ENCODE data around the gene DNAH7.

DNA sequence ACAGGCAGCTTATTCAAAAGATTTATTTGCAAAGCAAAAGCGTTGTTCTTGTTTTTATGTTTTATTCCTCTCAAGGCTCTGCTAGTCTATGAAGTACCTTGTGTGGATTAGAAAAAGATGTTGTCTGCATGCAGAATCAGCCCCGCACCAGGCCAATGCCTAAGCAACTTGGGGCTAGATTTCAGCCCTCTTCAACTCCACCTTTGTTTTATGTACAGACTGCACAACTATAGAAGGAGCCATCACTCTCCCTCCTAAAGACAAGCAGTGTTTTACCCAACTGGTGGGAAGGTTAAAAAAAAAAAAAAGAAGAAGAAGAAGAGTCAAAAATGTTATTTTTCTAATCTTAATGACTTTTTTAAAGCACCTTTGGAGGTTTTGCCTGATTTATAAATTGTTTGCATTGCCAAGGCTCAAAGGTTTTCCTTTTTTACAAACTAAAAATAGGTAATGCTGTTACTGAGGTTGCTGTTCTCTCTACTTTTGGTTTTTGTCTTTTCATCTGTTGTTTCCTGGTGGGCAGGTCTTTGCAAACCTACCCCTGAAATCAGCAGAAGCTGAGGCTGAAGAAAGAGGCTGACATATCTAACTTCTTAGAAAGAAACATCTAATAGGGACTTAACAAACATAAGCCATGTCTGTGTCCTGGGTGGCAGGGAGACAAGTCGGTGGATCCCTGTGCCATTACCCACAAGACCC lies 247.6 kb downstream of the DNAH7 start:
- no peak for TF ChIP-seq CTCF (IDR thresholded peaks at IDR 0.05 in 8 of 11, conservative IDR thresholded peaks at IDR 0.05 in 3 of 11)
- no peak for TF ChIP-seq POLR2AphosphoS5 (IDR thresholded peaks at IDR 0.05)

Data from spleen (tissue), 7 donors.